Brain microvascular endothelial cell (primary cell): ENCODE measurements around the gene RANBP1.

Experiments
- DNase-seq: peaks from one replicate; pipeline ENCODE4 v3.0.0-alpha.2; 2020
- H3K27ac ChIP-seq: fragments of 250-450 bp; sonication (Bioruptor Pico); 2 replicates; pipeline ENCODE4 v1.5.1; 2020; ENCODE audit warnings: mild to moderate bottlenecking, moderate library complexity
- H3K27me3 ChIP-seq: fragments of 250-450 bp; sonication (Bioruptor Pico); replicated peaks from 2 replicates; pipeline ENCODE4 v1.5.1; 2020; ENCODE audit warnings: mild to moderate bottlenecking
- H3K36me3 ChIP-seq: fragments of 250-450 bp; sonication (Bioruptor Pico); replicated peaks from 2 replicates; pipeline ENCODE4 v1.5.1; 2020; ENCODE audit warnings: mild to moderate bottlenecking
- H3K4me3 ChIP-seq: 2 replicates; pipeline ENCODE4 v1.5.1; 2011; ENCODE audit warnings: low read depth, mild to moderate bottlenecking, control low read depth, low read length, moderate library complexity
- in situ Hi-C: cut with HindIII; loops from 2 replicates; pipeline ENCODE4 v1.10.0; 2017; ENCODE audit warnings: low sequenced_read_pairs, low pct_ligation_motif_present
- TF ChIP-seq, protein P1 (sequence below): IDR thresholded peaks from 2 replicates; pipeline ENCODE4 v1.5.1; 2011; ENCODE audit warnings: low read depth, mild to moderate bottlenecking, moderate library complexity, low read length, control low read depth, inconsistent platforms; ENCODE audit errors: missing control alignments

The RANBP1 gene

DNA sequence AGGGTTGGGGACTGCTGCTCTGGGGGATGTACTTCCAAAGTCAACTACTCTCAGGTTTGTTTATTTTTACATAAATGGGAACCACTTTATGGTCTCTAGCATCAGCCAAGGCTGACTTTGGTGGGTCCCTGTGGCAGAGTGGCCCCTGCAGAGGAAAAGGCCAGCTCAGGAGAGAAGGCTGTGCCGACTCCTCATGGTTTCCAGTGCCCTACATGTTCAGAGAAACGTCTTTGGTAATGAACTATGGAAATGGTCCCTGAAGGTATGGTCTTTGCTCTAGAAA is 12.7 kb downstream of the RANBP1 start:
- Histone ChIP-seq H3K4me3 (no peak overlapping the region), H3K27me3 (no peaks in the 10 kb centered on the region), H3K27ac (no peak overlapping the region), H3K36me3 (peaks cover 42% of the 10 kb centered on the region)
- DNase-seq: no peak
- in situ Hi-C loops: no loop called here
- TF ChIP-seq, protein P1, sequence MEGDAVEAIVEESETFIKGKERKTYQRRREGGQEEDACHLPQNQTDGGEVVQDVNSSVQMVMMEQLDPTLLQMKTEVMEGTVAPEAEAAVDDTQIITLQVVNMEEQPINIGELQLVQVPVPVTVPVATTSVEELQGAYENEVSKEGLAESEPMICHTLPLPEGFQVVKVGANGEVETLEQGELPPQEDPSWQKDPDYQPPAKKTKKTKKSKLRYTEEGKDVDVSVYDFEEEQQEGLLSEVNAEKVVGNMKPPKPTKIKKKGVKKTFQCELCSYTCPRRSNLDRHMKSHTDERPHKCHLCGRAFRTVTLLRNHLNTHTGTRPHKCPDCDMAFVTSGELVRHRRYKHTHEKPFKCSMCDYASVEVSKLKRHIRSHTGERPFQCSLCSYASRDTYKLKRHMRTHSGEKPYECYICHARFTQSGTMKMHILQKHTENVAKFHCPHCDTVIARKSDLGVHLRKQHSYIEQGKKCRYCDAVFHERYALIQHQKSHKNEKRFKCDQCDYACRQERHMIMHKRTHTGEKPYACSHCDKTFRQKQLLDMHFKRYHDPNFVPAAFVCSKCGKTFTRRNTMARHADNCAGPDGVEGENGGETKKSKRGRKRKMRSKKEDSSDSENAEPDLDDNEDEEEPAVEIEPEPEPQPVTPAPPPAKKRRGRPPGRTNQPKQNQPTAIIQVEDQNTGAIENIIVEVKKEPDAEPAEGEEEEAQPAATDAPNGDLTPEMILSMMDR: no peak

DNA sequence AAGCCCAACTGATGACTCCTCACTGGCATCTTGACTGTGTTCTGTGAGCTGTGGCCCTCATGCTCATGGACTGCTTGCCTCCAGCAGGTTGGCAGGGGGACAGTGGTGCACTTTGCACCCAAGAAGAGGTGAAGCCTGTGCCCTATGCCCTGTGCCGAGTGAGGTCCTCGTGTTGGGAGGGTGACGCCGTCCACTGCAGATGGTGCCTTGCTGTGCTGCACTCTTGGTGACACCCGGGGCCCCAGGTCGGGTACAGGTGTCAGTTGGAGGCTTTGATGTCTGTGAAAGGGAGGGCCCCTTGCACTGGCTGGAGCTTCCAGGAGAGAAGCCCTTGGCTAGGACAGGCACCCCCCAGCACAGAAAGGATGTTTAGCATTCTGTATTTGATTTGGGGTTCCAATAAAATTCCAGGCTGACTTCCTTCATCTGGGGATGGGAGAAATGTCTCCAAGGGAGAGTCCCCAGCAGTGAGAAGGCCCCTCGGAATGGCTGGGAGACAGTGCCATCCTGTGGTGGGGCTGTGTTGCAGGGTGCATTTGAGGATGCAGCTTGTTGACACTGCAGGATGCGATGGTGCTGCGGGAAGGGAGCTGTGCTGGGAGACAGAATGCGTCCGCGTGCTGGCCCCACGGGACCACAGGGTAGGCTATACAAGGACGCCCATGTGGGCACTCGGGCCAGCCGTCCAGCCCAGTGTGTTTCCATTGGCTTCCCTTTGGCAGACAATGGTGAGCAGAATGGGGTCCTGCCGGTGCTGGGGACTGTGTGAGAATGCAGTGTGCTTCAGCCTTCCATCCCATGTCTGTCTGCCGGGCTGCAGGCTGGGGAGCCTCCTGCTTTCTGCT is 13.2 kb downstream of the RANBP1 start:
- H3K27ac ChIP-seq: no peak overlapping the region
- H3K27me3 ChIP-seq: no peaks in the 10 kb centered on the region
- TF ChIP-seq, protein P1: peak; percentile 64
- DNase-seq: peak; percentile 43
- no peak overlapping the region for H3K4me3 ChIP-seq
- in situ Hi-C loops: no loop called here
- peaks cover 37% of the 10 kb centered on the region for H3K36me3 ChIP-seq

DNA sequence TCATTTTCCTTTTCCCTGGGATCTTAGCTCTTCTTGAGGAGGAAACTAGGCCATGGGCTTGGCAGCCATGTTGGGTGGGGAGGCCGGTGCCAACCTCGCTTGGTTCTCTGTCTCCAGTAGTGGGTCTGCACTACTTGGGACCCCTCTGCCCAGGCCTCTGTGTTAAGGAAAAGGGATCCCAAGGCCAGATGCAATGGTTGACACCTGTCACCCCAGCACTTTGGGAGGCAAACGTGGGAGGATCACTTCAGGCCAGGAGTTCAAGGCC is 13.8 kb downstream of the RANBP1 start:
- peaks cover 34% of the 10 kb centered on the region for H3K36me3 ChIP-seq
- no peak overlapping the region for H3K4me3 ChIP-seq
- in situ Hi-C loops: no loop called here
- no peaks in the 10 kb centered on the region for H3K27me3 ChIP-seq
- TF ChIP-seq, protein P1: no peak
- no peak overlapping the region for H3K27ac ChIP-seq
- no peak for DNase-seq

DNA sequence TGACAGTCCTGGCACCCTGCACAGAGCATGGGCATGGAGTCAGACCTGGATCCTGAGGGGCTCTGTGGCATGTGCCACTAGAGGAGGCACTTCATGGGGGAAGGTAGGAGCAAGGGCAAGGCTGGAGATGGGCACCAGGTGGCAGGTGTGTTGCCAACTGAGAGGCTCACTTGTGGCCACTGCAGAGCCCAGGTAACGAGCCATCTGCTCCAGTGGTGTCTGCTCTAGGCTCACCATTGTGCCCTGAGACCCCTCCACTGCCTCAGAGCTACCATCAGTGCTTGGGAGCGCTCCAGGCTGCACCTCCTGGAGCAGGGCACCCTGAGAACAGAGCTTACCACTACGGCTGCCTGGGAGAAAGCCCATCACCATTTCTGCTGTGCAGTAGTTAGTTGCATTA is 14.4 kb downstream of the RANBP1 start:
- in situ Hi-C loops: no loop called here
- H3K27ac ChIP-seq: no peak overlapping the region
- no peak for DNase-seq

DNA sequence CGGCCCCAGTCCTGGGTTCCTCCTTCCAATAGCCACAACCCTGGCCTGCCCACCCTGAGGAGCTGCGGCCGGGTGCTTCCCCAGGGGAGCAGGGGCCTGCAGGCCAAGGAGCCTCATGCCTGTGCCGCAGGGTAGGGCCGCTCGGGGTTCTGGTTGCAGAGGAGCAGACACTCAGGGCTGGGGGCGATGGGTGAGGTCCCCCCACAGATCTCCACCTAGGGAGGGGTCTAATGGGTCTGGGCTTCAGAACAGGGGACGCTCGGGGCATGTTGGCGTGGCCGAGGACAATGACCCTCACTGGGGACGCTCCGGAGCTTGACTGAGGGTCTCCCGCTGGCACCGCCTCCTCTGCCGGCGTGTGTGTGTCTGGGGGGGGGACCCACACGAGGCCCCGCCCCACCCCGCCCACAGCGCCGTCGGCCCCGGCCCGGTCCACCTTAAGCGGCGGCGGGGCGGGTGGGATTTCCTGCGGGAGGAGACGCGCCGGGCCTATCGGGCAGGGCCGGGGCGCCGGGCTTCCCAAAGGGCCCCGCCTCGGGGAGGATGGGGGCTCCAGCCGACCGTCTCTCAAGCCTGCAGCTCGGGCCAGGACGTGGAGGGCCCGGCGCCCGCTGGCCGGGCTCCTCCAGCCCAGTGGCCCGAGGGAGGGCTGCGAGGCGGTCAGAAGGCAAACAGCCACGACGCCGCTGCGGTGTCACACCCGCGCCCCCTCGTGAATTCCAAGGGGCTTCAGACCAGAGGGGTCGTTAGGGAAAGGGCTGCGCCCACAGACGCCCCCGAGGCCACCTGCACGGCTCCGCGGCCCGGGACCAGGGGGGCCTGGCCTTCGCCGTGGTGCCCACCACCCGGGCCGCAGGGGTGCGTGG is 15.1 kb downstream of the RANBP1 start:
- Histone ChIP-seq H3K27ac (peak overlapping the region; percentile 45), H3K4me3 (peak overlapping the region; percentile 73), H3K36me3 (peaks cover 21% of the 10 kb centered on the region), H3K27me3 (no peaks in the 10 kb centered on the region)
- peak; percentile 68 for DNase-seq
- TF ChIP-seq, protein P1: no peak
- in situ Hi-C loops: no loop called here

More for the DNA sequence above, 14.4 kb downstream of the RANBP1 start:
- Histone ChIP-seq H3K36me3 (peaks cover 28% of the 10 kb centered on the region), H3K27me3 (no peaks in the 10 kb centered on the region), H3K4me3 (no peak overlapping the region)
- TF ChIP-seq, protein P1: no peak
